HepG2 (cell line): ENCODE measurements around the gene MAP2K5. TPM values are rescaled to one million over a fixed set of nuclear protein-coding genes. Genes with fewer than 3 reads are reported as not detected.

Experiments
- ATAC-seq: fragments of 200-7000 bp; cut with Tn5 transposase; 3 replicates; pipeline ENCODE4 v1.9.1; 2020; ENCODE audit warnings: mild to moderate bottlenecking, moderate library complexity
- BruUV-seq: library from RNA; stranded (reverse); fragments of 400-500 nt; replicated peaks from 2 replicates; lab custom pipeline; 2021; lab: Mats Ljungman, UMichigan
- CTCF ChIA-PET: fragments of 300-600 bp; formaldehyde crosslinking; extraction: SDS; loops from one replicate; lab custom pipeline; 2021; ENCODE audit warnings: low total read pairs, inconsistent platforms, low intra/inter-chr PET ratio; lab: Yijun Ruan, JAX
- POLR2A ChIA-PET: fragments of 350-600 bp; sonication (Branson Sonifier 250); formaldehyde crosslinking; loops from one replicate; lab custom pipeline; 2020; ENCODE audit warnings: antibody characterized with exemption, inconsistent platforms; lab: Yijun Ruan, JAX
- DNase-seq: peaks from one replicate; pipeline ENCODE4 v3.0.0-alpha.2; 2015; ENCODE audit warnings: low spot score
- FAIRE-seq: peaks from 3 replicates; lab custom pipeline; 2011; peaks lifted over from hg19 to GRCh38; lab: Jason Lieb, UNC
- H2AFZ ChIP-seq: one replicate; pipeline ENCODE4 v1.6.1; 2011; ENCODE audit warnings: low read length, inconsistent platforms
- H3K27ac ChIP-seq: fragments of 300-600 bp; 3 replicates; pipeline ENCODE4 v1.8.0; 2011; ENCODE audit warnings: mixed run types, mild to moderate bottlenecking, mixed read lengths, low read length, inconsistent platforms; ENCODE audit not compliant: insufficient read depth; ENCODE audit errors: extremely low read length
- H3K27me3 ChIP-seq, 2 experiments: fragments of 200-600 bp in 1 of 2; 2 replicates in 1 of 2; 3 replicates in 1 of 2; pipeline versions ENCODE4 v1.6.0 to v1.8.0; 2011; ENCODE audit warnings: low read length in 2 of 2, mild to moderate bottlenecking in 2 of 2, moderate library complexity in 2 of 2, inconsistent platforms in 1 of 2; ENCODE audit not compliant: insufficient read depth in 2 of 2, control insufficient read depth in 1 of 2
- H3K36me3 ChIP-seq, 2 experiments: fragments of 200-600 bp in 1 of 2; replicated peaks in 1 of 2; 2 replicates in 1 of 2; 3 replicates in 1 of 2; pipeline versions ENCODE4 v1.5.1 to v1.8.0; 2011; ENCODE audit warnings: low read length in 2 of 2, inconsistent platforms in 1 of 2; ENCODE audit not compliant: insufficient read depth in 2 of 2, control insufficient read depth in 1 of 2
- H3K4me1 ChIP-seq: 2 replicates; pipeline ENCODE4 v1.5.1; 2012; ENCODE audit warnings: low read length, inconsistent platforms; ENCODE audit not compliant: insufficient read depth
- H3K4me2 ChIP-seq: 2 replicates; pipeline ENCODE4 v1.6.0; 2011; ENCODE audit warnings: low read depth, low read length, inconsistent platforms
- H3K4me3 ChIP-seq, 3 experiments: fragments of 200-600 bp in 1 of 3; sonication (generic), shearing (Covaris generic) in 1 of 3; replicated peaks in 1 of 3; 2 replicates each; pipeline ENCODE4 v1.5.1; 2011 to 2016; ENCODE audit warnings: low read length in 3 of 3, inconsistent platforms in 2 of 3, low read depth in 2 of 3, mild to moderate bottlenecking in 2 of 3, control low read depth in 1 of 3, mixed read lengths in 1 of 3; ENCODE audit not compliant: insufficient read depth in 1 of 3
- H3K79me2 ChIP-seq: one replicate; pipeline ENCODE4 v1.6.1; 2011; ENCODE audit warnings: low read length, inconsistent platforms; ENCODE audit not compliant: insufficient read depth
- H3K9ac ChIP-seq: 2 replicates; pipeline ENCODE4 v1.6.0; 2011; ENCODE audit warnings: mild to moderate bottlenecking, low read depth, low read length, inconsistent platforms; ENCODE audit not compliant: insufficient read depth
- H3K9me3 ChIP-seq: 2 replicates; pipeline ENCODE4 v1.5.1; 2012; ENCODE audit warnings: mild to moderate bottlenecking, low read length
- H4K20me1 ChIP-seq: 2 replicates; pipeline ENCODE4 v1.6.0; 2011; ENCODE audit warnings: inconsistent platforms, mild to moderate bottlenecking, low read length, moderate library complexity; ENCODE audit not compliant: insufficient read depth
- CHD4 ChIP-seq: fragments of 200-600 bp; sonication (generic); IDR thresholded peaks from 2 replicates; pipeline ENCODE4 v1.7.0; 2017; ENCODE audit warnings: mild to moderate bottlenecking, low read length, borderline replicate concordance
- HMGA1 ChIP-seq: sonication (generic); formaldehyde crosslinking; conservative IDR thresholded peaks from 2 replicates; pipeline ENCODE4 v1.4.0; 2020; ENCODE audit warnings: missing genetic modification reagents
- IKZF1 ChIP-seq: fragments of 450-650 bp; IDR thresholded peaks from 2 replicates; pipeline ENCODE4 v1.7.1; 2016
- MAZ ChIP-seq, 2 experiments: sonication (generic) in 1 of 2; formaldehyde crosslinking in 1 of 2; IDR thresholded peaks; 2 replicates each; pipeline versions ENCODE4 v1.5.0 to v1.6.1; 2012 to 2020; ENCODE audit warnings: low read depth in 2 of 2, mild to moderate bottlenecking in 2 of 2, borderline replicate concordance in 1 of 2, improper control_type of control experiment in 1 of 2, low read length in 1 of 2, missing genetic modification reagents in 1 of 2, moderate library complexity in 1 of 2
- REXO4 ChIP-seq: sonication (generic); formaldehyde crosslinking; IDR thresholded peaks from 2 replicates; pipeline ENCODE4 v1.8.0; 2022; ENCODE audit warnings: missing genetic modification reagents, mild to moderate bottlenecking, borderline replicate concordance
- SMAD1 ChIP-seq: sonication (generic); formaldehyde crosslinking; IDR thresholded peaks from 2 replicates; pipeline ENCODE4 v1.4.0; 2020; ENCODE audit warnings: missing genetic modification reagents, low read depth, mild to moderate bottlenecking, borderline replicate concordance
- SMAD9 ChIP-seq: sonication (generic); formaldehyde crosslinking; IDR thresholded peaks from 2 replicates; pipeline ENCODE4 v1.5.1; 2020; ENCODE audit warnings: mild to moderate bottlenecking, missing genetic modification reagents
- ZNF296 ChIP-seq: sonication (generic); formaldehyde crosslinking; conservative IDR thresholded peaks from 2 replicates; pipeline ENCODE4 v1.5.0; 2020; ENCODE audit warnings: mild to moderate bottlenecking, missing genetic modification reagents
- ZNF317 ChIP-seq: sonication (generic); formaldehyde crosslinking; IDR thresholded peaks from 2 replicates; pipeline ENCODE4 v1.5.0; 2020; ENCODE audit warnings: mild to moderate bottlenecking, missing genetic modification reagents
- ZNF335 ChIP-seq: sonication (generic); formaldehyde crosslinking; IDR thresholded peaks from 2 replicates; pipeline ENCODE4 v1.4.0; 2020; ENCODE audit warnings: missing genetic modification reagents
- ZNF34 ChIP-seq: sonication (generic); formaldehyde crosslinking; IDR thresholded peaks from 2 replicates; pipeline ENCODE4 v1.4.0; 2020; ENCODE audit warnings: mild to moderate bottlenecking, missing genetic modification reagents, borderline replicate concordance
- ZNF703 ChIP-seq: sonication (generic); formaldehyde crosslinking; IDR thresholded peaks from 2 replicates; pipeline ENCODE4 v1.5.1; 2020; ENCODE audit warnings: missing genetic modification reagents, mild to moderate bottlenecking, moderate library complexity, borderline replicate concordance
- WGBS: methylation state at CpG from one replicate; pipeline ENCODE4 v1.1.6; 2017; ENCODE audit warnings: low lambda C conversion rate; 5-methylcytosine and 5-hydroxymethylcytosine counted together
- in situ Hi-C: cut with HindIII; loops from 2 replicates; pipeline ENCODE4 v1.10.0; 2017; ENCODE audit warnings: low pct_unique_long_range_greater_than_20kb; ENCODE audit not compliant: extremely low pct_ligation_motif_present
- intact Hi-C: fragments of 100-400 bp; cut with micrococcal nuclease; formaldehyde crosslinking; loops from one replicate; pipeline ENCODE4 v1.10.0; 2022; ENCODE audit not compliant: unreplicated experiment
- polyA plus RNA-seq, 8 experiments: library from polyadenylated mRNA; depleted of rRNA in 3 of 8; stranded (reverse) in 7 of 8; unstranded in 1 of 8; fragments of >200 nt; fragmentation: Illumina TruSeq in 4 of 8; extraction: Trizol in 4 of 8; gene quantifications; 2 replicates each; pipeline versions ENCODE4 v1.2.1 to v1.2.3, GENCODE V29; 2011 to 2016; ENCODE audit warnings: low read depth in 4 of 8, missing spikeins in 1 of 8, mixed read lengths in 1 of 8; ENCODE audit not compliant: insufficient read depth in 1 of 8
- total RNA-seq, 5 experiments: library from RNA; depleted of rRNA; stranded (reverse); fragments of >200 nt; fragmentation: Illumina TruSeq; extraction: Trizol; gene quantifications; 2 replicates each; pipeline ENCODE4 v1.2.3, GENCODE V29; 2016; ENCODE audit warnings: low read depth in 1 of 5
- TF ChIP-seq, protein P1 (sequence below): sonication (generic); formaldehyde crosslinking; IDR thresholded peaks from 2 replicates; pipeline ENCODE4 v1.4.0; 2020; ENCODE audit warnings: missing genetic modification reagents
- TF ChIP-seq, protein P2 (sequence below): sonication (generic); formaldehyde crosslinking; IDR thresholded peaks from 2 replicates; pipeline ENCODE4 v1.5.0; 2020; ENCODE audit warnings: mild to moderate bottlenecking, missing genetic modification reagents, borderline replicate concordance
- TF ChIP-seq, protein P3 (sequence below): sonication (generic); formaldehyde crosslinking; IDR thresholded peaks from 2 replicates; pipeline ENCODE4 v1.4.0; 2020; ENCODE audit warnings: missing genetic modification reagents, borderline replicate concordance
- TF ChIP-seq, protein P4 (sequence below): sonication (generic); formaldehyde crosslinking; IDR thresholded peaks from 2 replicates; pipeline ENCODE4 v1.5.0; 2020; ENCODE audit warnings: missing genetic modification reagents, mild to moderate bottlenecking, borderline replicate concordance

Gene MAP2K5
- total and polyA plus RNA-seq, 2 of the 13 experiments (the other 11 are each of a cell fraction or from before 2014, with no cell fraction given): 4.0 to 4.3 TPM

DNA sequence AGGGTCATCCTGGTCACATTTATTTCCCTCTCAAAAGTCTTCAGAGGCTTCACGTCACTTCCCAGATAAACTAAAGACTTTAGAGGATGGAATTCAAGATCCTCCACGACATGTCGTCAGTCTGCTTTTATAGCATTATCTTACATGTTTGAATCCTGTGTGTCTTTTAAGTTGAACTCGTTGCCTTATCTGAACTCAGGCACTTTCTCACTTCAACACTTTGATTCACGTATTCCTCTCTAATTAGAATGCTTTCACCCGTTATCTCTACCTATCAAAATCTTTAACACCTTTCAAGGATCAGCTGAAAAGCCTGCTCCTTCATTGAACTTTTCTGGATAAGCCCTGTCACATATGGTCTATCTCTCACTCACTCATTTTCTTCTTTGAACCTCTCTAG is 97.1 kb downstream of the MAP2K5 start:
- ChIA-PET CTCF (no interaction called here), POLR2A (no interaction called here)
- Histone ChIP-seq H3K9ac (no peak overlapping the region), H3K4me2 (no peak overlapping the region), H3K36me3 (no peaks in the 10 kb centered on the region), H3K4me3 (no peak overlapping the region), H3K9me3 (no peaks in the 10 kb centered on the region), H3K27ac (no peak overlapping the region), H4K20me1 (no peaks in the 10 kb centered on the region), H2AFZ (no peak overlapping the region), H3K27me3 (no peaks in the 10 kb centered on the region), H3K4me1 (no peaks in the 10 kb centered on the region), H3K79me2 (no peaks in the 10 kb centered on the region)
- 93% methylated on average over 6 of the region's 6 CpGs for WGBS
- intact Hi-C loops: no loop called here
- ATAC-seq: no peak
- DNase-seq: no peak
- TF ChIP-seq SMAD9 (CRISPR knock-in tag) (no peak), ZNF34 (CRISPR knock-in tag) (no peak), REXO4 (CRISPR knock-in tag) (no peak), ZNF335 (no peak), IKZF1 (no peak), CHD4 (no peak), MAZ (IDR thresholded peaks at IDR 0.05; ENCODE audit: borderline replicate concordance, low read depth, low read length) (no peak), MAZ (CRISPR knock-in tag; IDR thresholded peaks at IDR 0.05; ENCODE audit: low read depth) (no peak), SMAD1 (CRISPR knock-in tag) (no peak), HMGA1 (CRISPR knock-in tag) (no peak), ZNF317 (CRISPR knock-in tag) (no peak), ZNF296 (no peak), ZNF703 (no peak)
- TF ChIP-seq, protein P1, sequence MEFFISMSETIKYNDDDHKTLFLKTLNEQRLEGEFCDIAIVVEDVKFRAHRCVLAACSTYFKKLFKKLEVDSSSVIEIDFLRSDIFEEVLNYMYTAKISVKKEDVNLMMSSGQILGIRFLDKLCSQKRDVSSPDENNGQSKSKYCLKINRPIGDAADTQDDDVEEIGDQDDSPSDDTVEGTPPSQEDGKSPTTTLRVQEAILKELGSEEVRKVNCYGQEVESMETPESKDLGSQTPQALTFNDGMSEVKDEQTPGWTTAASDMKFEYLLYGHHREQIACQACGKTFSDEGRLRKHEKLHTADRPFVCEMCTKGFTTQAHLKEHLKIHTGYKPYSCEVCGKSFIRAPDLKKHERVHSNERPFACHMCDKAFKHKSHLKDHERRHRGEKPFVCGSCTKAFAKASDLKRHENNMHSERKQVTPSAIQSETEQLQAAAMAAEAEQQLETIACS (CRISPR knock-in tag): no peak
- TF ChIP-seq, protein P2, sequence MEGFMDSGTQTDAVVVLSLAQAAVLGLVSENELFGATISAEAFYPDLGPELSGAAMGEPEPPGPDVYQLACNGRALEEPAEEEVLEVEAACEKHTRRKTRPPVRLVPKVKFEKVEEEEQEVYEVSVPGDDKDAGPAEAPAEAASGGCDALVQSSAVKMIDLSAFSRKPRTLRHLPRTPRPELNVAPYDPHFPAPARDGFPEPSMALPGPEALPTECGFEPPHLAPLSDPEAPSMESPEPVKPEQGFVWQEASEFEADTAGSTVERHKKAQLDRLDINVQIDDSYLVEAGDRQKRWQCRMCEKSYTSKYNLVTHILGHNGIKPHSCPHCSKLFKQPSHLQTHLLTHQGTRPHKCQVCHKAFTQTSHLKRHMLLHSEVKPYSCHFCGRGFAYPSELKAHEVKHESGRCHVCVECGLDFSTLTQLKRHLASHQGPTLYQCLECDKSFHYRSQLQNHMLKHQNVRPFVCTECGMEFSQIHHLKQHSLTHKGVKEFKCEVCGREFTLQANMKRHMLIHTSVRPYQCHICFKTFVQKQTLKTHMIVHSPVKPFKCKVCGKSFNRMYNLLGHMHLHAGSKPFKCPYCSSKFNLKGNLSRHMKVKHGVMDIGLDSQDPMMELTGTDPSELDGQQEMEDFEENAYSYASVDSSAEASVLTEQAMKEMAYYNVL: no peak
- TF ChIP-seq, protein P3, sequence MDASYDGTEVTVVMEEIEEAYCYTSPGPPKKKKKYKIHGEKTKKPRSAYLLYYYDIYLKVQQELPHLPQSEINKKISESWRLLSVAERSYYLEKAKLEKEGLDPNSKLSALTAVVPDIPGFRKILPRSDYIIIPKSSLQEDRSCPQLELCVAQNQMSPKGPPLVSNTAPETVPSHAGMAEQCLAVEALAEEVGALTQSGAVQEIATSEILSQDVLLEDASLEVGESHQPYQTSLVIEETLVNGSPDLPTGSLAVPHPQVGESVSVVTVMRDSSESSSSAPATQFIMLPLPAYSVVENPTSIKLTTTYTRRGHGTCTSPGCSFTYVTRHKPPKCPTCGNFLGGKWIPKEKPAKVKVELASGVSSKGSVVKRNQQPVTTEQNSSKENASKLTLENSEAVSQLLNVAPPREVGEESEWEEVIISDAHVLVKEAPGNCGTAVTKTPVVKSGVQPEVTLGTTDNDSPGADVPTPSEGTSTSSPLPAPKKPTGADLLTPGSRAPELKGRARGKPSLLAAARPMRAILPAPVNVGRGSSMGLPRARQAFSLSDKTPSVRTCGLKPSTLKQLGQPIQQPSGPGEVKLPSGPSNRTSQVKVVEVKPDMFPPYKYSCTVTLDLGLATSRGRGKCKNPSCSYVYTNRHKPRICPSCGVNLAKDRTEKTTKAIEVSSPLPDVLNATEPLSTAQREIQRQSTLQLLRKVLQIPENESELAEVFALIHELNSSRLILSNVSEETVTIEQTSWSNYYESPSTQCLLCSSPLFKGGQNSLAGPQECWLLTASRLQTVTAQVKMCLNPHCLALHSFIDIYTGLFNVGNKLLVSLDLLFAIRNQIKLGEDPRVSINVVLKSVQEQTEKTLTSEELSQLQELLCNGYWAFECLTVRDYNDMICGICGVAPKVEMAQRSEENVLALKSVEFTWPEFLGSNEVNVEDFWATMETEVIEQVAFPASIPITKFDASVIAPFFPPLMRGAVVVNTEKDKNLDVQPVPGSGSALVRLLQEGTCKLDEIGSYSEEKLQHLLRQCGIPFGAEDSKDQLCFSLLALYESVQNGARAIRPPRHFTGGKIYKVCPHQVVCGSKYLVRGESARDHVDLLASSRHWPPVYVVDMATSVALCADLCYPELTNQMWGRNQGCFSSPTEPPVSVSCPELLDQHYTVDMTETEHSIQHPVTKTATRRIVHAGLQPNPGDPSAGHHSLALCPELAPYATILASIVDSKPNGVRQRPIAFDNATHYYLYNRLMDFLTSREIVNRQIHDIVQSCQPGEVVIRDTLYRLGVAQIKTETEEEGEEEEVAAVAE: no peak
- TF ChIP-seq, protein P4, sequence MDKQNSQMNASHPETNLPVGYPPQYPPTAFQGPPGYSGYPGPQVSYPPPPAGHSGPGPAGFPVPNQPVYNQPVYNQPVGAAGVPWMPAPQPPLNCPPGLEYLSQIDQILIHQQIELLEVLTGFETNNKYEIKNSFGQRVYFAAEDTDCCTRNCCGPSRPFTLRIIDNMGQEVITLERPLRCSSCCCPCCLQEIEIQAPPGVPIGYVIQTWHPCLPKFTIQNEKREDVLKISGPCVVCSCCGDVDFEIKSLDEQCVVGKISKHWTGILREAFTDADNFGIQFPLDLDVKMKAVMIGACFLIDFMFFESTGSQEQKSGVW (CRISPR knock-in tag): no peak
- no TSS peak for BruUV-seq
- in situ Hi-C loops: no loop called here
- FAIRE-seq: no peak
